Activated T-cell treated with anti-CD3 and anti-CD28 coated beads, Interleukin-2, amount 50 U/mL, for 1 hour (primary cell): ENCODE measurements around the gene MVB12B.

Experiments used
- DNase-seq: peaks from one replicate; pipeline ENCODE4 v3.0.0-alpha.2; 2020

Gene MVB12B

DNA sequence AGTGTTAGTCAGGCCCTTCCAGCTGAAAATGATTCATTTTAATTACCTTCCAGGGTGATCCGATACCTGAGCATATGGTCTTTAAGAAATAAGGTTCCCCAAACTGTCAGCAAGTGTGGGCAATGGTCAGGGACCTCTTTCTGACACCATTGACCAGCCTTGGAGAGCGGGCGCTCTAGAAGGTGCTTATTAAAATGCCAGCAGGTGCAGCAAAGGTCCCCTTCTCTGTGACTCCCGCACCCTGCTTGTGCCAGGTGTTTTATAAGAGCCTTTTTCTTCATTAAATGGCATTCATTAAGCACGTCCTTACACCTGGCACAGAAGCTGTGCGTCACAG, 85.3 kb downstream of the MVB12B start:
- no peak for DNase-seq

DNA sequence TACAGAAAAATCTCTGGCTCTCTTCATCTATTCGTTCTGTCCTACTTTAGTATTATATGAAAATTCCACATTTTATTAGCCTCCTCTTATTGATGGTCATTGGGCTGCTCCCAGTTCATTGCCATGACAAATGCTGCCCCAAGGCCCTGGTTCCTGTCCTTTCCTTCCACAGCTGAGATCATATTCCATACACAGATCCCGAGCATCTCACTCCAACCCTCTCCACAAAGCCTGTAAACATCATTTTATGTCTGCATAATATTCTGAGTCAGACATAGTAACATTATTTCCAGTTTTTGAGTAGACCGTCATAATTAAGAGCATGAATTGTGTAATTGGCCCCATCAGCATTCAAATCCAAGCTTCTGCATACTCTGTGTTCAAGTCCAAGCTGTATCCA, 86.3 kb downstream of the MVB12B start:
- no peak for DNase-seq

DNA sequence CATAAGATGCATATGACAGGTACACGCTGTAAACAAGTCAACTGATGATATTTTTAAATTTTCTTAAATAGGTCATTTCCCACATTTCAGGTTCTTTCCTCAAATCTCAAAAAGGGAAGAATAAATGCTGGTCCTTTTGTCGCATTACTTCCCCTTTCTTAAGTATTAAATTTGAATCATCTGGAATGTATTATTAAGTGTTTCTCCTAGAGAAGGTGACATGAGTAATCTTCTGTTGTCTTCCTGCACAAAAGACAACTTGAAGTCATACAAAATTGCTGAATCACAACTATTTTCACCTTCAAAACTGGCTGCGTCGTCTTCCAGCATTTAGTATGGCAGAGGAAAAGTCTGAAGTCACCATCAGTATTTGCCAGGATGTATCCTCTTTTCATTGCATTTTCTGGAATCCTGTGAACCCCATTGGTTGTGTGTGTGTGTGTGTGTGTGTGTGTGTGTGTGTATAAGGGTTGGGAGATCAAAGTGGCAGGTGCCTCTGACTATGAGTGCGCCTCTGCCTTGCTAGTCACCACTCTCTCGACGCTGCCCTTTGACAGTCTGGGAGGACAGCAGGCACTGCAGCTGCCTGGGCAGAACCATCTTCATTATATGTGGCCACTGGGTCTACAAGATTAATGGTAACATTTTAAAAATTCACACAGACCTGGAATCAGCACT, 86.9 kb downstream of the MVB12B start:
- no peak for DNase-seq

DNA sequence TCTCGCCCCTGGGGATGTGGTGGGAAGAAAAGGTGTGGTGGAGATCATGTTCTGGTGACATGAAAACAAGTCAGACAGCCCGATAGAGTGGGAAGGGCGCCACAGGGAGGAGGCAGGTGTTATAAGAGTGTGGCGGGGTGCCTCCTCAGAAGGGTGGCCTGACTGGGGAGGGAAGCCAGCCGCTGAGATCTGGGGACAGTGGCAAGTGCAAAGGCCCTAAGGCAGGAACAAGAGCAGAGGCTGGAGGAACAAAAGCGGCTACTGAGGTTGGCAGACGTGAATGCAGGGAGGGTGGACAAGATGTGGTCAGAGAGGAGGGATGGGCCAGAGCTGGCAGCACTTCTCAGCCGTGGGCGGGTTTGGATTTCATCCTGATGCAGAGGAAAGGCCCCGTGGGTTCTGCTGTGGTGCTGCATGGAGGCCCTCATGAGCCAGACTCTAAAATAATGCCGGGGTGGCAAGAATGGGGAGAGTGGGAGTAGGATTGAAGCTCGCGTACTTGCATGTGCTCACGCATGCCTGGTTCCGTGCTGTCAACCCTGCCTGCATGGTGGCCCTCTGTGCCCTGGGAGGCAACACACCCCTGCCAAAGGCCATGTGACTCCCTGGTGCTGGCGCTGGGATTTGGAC, 89.2 kb downstream of the MVB12B start:
- no peak for DNase-seq

DNA sequence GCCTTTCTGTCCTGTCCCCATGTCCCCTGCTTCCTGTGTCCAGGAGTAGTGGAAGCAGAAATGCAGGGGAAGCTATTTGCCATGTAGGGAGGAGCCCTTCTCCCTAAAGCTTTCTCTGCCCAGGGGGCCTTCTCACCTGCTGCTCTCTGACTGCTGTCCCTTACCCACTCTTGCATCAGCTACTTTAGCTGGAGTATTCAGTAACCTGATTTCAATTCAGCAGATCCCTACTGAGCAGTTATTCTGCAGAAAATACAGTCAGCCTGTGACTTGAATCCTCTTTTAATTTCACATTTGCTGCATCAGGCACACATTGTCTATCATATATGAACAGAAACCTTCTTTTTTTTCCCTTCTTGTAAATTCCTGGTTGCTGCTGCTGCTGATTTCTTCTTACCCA, 90.4 kb downstream of the MVB12B start:
- DNase-seq: no peak

DNA sequence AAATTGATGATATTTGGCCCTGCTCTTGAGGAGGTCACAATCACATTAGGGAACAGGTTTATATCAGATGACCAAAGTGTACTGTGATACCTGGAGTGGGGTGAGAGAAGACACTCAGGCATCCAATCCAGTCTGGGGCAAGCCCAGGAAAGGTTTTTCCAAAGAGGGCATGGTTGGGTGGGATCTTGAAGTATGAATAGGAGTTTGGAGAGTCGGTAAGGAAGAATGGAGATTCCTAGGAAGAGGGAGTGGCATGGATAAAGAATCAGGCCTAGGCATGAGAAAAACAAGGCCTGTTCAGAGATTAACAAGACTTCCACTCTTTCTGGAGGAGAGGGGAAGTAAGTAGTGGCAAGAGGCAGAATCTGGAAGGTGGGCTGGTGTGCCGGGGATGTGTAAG, 91.1 kb downstream of the MVB12B start:
- DNase-seq: no peak

DNA sequence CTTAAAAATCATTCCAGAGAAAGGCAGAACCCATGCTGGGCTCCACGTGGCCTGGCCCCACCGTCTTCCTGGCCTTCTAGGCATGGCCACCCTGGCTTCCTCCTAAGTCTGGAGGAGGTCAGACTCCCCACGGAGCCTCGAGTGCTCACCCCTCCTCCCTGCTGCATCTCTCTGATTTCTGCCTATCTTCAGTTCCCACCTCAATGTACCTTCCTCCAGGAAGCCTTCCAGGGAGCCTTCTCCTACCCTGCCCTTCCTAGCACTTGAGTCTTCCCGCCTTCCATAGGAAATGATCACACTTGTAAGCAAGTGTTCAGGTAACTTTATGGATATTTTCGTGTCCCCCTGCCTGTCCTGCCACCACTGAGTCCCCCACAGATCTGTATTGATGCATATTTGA, 92.0 kb downstream of the MVB12B start:
- no peak for DNase-seq

DNA sequence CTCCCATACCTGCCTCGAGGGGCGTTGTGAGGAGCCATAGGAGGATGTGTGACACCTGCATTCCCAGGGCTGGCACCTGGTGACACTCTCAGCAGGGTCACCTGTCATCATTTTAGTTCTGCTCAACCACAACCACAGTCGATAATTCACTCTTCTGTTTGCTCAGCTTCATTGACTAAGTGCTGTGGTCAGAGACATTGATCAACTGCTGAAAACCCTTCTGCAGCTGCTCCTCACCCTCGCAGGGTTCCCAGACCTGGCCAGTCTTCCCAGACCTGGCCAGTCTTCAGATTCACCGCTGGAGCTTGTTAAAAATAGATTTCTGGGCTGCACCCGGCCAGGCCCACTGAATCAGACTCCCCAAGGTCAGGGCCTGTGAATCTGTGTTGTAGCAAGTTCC, 92.8 kb downstream of the MVB12B start:
- no peak for DNase-seq

DNA sequence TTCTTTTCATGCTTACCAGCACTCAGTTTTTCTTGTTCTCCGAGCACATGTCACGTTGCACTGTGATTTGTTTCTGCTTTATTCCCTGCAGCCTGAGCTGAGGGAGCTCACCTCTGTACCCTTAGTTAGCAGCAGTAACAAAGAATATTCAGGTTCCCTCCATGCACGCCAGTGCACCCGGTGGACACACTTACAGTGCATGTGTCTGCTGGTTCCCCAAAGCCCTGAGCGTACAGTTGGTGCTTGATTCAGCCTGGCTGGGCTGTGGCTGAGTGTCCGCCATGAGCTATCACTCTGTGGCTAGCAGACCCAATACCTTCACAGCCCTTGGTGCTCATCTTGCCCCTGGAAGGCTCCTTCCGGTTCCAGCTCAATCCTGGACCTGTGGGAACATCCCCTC, 93.5 kb downstream of the MVB12B start:
- no peak for DNase-seq

DNA sequence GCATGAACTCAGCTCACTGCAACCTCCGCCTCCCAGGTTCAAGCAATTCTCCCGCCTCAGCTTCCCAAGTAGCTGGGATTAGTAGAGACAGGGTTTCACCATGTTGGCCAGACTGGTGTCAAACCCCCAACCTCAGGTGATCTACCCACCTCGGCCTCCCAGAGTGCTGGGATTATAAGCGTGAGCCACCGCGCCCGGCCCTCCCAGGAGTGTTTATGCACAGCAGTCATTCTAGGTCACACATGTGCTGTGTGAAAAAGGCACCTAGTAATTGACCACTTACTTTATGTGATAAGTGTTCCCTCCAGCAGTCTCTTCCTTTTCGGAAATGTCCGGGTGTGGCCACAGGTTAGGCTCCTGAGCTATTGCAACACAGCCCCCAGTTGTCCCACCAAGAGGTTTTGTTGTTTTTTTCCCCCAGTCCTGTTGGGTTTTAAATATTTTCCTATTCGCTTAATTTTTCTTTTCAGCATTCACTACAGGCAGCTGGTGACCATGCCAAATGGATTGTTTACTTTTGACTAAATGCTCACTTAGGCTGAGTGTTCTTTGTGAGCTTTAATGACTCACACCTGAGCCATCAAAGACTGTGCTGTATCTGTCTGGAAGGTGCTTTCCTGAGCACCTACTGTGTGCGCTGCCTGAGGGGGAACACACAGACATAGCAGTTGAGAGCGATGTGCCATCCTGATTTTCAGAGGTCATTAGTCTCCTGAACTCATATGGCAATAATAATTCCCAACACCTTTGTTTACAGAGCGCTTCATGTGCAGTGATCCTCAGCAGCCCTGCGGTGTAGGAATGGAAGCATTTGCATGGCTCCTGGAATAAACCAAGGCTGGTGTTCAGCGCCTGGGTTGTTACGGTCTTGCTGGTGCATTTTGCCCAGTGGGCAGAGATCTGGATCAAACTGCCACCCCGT, 94.3 kb downstream of the MVB12B start:
- DNase-seq: no peak

DNA sequence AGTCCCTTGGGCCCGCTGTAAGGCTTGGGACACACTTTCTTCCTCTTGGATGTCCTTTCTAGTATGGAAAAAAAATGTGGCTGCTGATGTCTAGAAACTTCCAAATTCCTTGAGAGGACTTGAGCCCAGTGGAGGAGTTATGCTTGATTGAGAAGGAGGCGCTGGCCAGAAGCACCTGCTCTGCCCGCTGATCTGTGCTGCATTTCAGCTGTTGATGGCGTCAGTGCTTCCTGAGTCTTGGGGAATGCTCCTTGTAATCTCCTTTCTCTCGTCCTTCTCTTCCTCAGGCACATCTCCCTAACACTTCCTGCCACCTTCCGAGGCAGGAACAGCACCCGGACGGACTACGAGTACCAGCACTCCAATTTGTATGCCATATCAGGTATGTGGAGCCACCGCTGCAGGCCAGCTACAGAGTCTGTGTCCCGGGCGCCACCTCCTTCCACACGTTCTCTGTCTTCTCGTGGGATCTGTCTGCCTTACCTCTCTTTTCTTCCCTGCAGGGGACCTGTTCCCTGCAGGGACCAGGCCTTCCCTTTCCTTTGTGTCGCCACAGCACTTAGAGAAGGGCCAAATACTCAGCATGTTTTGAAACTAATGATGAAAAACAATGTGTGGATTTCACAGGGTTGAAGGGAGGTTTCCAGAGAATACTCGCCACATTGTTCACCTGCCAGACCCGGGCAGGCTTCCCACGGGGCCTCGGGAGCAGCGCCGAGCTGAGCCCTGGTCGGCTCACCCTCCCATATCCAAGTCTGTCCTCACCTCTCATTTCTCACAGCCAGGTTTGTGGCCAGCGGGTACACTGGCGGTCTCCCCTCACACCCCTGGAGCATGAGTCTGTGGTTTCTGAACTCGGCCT, 95.2 kb downstream of the MVB12B start:
- no peak for DNase-seq

DNA sequence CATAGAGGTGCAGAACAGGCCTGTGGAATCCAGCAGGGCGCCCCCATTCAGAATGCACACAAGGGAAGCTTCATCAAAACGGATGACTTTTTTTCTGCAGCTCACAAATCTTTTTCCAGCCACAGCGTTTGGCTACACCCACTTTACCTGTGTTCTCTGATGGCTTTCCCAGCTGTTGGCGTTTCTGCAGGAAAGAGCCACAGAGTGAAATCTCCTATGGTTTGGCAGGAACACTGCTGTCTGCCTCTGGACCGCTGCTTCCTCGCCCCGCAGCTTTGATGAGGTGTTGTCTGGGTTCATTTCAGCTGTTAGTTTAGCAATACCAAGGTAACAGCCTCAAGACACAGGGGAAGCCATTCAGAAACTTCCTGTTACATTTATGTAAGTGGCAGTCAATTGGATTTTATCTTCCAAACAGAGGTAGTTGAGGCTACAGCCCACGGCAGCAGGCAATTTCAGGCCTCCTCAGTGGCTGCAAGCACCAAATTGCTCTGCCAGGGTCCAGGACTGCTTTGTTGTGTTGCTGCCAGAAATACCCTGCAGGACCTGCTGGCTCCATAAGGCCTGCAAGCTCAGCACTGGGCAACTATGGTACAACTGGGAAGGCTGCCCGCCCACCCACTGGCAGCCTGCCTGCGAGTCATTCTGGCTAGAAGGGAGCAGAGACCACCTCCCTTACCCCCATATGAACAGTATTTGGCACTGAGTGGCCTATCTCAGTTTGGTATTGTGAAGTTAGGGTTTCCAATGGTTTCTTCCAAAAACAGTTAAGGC, 96.7 kb downstream of the MVB12B start:
- DNase-seq: no peak

DNA sequence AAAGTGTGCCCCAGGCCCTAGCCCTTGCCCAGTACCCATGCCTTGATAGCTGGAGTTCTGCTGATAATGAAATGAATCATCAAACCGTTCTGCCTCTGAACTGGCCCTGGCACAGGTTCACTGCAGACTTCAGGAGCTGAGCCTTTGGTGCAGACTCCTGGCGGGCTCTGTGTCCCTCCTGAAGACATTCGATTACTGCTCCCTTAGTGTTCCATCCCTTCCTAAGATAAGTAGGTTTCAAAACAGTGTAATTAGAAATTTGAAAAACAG, 97.2 kb downstream of the MVB12B start:
- no peak for DNase-seq

DNA sequence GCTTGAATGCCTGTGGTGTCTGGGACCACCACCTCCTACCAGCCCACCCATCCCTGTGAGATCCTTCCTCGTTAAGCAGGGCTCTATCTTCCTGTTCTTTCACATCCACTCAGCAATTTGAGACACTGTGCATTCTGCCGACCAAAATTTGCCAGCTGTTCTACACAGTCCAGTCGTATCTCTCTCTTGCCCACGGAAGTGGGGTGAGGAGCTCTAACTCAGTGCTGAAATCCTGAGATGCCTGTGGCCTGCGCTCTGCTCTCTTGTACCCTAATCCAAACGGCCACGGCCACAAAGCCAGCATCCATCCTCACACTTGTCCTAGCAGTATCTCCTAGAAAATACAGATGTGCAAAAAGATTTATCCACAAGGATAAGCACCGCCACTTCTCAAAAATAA, 97.9 kb downstream of the MVB12B start:
- no peak for DNase-seq

DNA sequence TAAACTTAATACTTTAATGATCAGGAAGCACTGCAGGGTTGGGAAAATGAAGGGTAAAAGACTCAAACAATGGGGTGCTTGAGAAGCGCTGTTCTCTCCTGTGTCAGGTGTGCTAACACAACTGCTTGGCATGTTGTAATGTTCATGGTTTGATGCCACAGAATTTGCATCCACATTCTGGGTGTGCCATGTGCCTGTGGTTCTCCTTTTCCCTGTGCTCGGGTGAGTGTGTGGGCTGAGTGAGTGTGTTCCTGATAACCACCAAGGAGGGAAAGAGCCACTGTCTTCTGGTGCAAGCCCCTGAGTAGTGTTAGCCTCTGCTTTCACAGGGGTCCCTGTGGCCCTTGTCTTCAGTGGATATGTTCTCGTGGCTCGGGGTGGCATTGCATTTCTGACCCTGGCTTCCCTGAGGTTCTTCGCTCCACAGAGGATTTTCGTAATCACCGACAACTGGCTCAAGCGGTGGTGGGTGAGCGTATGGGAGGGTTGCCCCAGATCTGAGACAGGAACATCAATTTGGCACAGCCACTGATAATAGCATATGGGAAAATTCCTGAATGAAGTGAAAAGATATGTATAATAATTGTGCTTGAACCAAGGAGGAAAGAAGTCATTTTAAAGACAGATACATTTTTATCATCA, 102.0 kb downstream of the MVB12B start:
- DNase-seq: no peak

DNA sequence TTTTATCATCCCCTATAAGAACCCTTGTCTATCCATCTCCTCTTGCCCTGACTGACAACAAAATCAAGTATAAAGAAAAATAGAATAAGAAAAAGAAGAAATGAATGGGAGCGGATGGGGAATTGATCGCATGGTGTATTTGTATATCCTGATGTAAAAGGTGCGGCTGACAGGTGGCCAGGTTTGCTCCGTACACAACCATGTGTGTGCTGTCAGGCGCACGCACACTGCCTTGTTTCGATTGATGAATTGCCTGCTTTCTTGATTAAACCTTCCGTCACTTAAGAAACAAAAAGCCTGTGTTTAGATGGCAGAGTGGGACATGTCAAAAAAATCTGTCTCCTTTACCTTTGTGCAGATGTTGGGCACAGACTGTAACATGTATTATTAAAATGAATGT, 102.6 kb downstream of the MVB12B start:
- DNase-seq: no peak

DNA sequence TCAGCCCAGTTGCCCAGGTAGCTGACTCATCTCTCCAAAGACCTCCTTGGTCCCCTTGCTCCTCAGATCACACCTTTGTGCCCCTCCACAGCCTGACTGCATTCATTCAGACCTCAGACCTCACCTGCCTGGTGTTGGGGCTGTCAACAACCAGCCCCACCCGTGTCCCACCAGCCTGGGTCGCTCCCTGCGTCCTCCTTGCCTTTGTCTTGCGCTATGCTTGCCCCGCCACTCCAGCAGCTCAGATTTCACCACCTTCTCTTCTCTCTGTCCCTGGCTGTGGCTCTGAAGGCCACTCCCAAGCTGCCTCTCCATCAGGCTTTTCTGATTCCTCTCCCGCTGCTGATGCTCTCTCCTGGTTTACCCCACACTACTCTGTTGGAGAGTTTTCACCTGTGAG, 103.5 kb downstream of the MVB12B start:
- no peak for DNase-seq

DNA sequence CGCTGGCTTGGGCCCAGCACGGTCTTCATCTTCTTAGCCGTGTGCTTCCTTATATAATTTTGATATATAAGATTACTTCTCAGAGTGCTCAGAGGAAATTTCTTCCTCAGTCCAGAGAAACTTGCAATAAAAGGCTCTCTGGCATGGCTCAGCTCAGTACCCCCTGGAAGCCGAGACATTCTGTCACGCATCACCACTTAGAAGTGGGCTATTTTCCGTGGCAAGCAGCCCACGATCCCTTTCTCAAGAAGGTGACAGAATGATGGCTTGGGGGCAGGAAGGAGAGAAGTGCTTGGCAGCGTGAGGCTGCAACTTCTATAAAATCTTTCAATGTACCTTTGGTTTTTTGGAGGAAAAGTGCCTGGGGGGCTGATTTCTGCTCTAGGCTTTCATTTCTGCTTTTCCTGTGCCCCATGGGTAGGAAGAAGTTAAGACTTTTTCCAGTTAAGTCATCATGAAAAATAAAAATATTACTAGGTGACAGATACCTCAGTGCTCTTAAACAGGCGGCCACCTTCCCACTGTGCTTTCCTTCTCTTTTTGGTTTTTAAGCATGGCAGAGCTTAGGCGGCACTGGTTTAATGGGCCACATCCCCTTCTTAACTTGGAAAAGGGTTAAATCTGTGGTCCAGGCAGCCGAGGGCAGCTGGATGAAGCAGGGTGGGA, 104.6 kb downstream of the MVB12B start:
- no peak for DNase-seq

DNA sequence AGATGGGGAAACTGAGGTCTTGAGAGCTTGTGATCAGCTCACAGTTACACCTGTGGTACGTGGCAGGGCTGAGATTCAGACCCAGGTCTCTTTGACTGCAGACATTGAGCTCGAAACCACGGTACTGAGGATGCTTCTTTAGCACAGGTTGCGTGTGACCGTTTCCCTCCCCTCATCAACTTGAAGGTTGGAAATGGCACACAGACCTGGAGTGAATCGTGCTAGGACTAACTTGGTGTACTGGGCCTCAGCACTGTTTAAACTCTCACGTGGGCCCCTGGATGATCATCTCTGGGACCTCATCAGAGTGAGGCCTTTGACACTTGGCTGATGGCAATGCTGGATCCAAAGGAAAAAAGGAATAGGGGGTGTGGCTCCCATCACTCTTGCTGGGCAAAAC, 106.0 kb downstream of the MVB12B start:
- DNase-seq: no peak

DNA sequence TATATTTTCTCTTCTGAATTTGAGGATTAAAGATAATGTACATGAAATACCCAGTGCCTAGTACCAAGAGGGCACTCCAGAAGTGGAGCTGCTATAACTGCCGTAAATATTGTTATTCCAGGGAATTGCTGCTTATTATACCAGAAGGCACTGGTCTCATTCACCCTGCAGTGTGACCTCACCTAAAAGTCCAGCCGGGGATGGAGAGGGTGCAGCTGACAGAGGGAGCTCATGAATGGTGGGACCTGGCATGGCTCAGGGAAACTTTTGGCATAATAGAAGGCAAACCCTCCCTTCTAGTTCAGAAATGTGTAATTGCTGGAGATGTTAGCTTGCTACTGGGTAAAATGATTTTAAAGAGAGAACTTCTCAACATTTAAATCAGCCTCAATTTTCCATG, 108.5 kb downstream of the MVB12B start:
- DNase-seq: no peak

DNA sequence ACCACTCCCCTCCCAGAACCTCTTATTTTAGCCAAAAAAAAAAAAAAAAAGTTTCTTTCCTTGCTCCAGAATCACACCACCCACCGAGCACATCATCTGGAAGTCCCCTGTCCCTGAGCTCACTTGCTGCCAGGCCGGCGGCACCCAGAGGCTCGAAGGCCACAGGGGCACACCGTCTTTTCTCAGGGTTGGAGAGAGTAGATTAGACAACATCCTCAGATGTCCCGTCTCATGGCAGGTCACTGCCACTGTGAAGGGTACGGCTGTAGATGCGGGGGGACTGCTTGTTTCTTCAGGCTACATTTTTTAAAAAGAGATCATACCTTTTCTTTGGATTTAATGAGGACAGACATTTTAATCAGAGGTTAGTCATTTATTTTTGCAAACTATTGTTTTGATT, 109.0 kb downstream of the MVB12B start:
- DNase-seq: no peak
